IPS-18c (cell line): Measurements from ENCODE around the gene PM20D2.

Experiments
- H3K4me3 ChIP-seq: 2 replicates; pipeline ENCODE4 v1.7.0; 2013; ENCODE audit warnings: low read depth, mild to moderate bottlenecking, low read length, moderate library complexity; ENCODE audit not compliant: insufficient read depth
- H3K9me3 ChIP-seq: one replicate; pipeline ENCODE4 v1.6.1; 2013; ENCODE audit warnings: mild to moderate bottlenecking, low read length, moderate library complexity; ENCODE audit not compliant: control insufficient read depth, insufficient read depth

Gene PM20D2

DNA sequence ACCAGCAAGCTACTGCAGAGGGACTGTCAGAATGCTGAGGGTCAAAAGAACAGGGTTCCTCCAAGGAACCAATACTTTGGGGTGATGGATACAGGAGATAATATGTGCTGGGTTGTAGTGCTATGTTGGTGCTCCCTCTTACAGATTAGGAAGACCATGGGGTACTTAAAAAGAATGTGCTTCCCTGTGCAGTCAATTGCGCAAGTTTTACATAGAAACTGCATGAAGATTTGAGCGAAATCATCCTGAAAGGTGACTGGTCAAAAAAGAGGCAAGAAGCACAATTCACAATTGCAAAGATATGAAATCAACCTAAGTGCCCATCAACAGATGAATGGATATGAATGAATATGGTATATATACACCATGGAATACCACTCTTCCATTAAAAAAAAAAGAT lies 37.4 kb downstream of the PM20D2 start:
- H3K4me3 ChIP-seq: no peak overlapping the region
- no peaks in the 10 kb centered on the region for H3K9me3 ChIP-seq

- Histone ChIP-seq H3K9me3 (no peaks in the 10 kb centered on the region), H3K4me3 (no peak overlapping the region)
These were observed 38.5 kb downstream of the PM20D2 start for GRCh38 chr6:89184344-89184743.

- Histone ChIP-seq H3K4me3 (no peak overlapping the region), H3K9me3 (no peaks in the 10 kb centered on the region)
These were observed 40.9 kb downstream of the PM20D2 start for GRCh38 chr6:89186762-89187161.

DNA sequence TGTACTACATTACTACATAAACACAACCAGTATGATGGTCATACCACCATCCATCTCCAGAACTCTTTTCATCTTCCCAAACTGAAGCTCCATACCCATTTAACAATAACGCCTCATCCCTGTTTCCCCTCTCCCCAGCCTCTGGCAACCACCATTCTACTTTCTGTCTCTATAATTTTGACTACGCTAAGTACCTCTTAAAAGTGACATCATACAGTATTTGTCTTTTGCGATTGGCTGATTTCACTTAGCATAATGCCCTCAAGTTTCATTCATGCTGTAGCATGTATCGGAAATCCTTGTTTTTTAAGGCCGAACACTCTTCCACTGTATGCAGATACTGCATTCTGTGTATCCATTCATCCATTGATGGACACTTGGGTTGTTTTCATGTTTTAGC lies 41.6 kb downstream of the PM20D2 start:
- H3K9me3 ChIP-seq: no peaks in the 10 kb centered on the region
- no peak overlapping the region for H3K4me3 ChIP-seq

GRCh38 chr6:89190741-89191140 lies 44.9 kb downstream of the PM20D2 start:
- Histone ChIP-seq H3K9me3 (peaks cover 4% of the 10 kb centered on the region), H3K4me3 (no peak overlapping the region)

- H3K4me3 ChIP-seq: no peak overlapping the region
These were observed 48.7 kb downstream of the PM20D2 start for GRCh38 chr6:89194559-89194958.

GRCh38 chr6:89197141-89197540 lies 51.3 kb downstream of the PM20D2 start:
- Histone ChIP-seq H3K4me3 (no peak overlapping the region), H3K9me3 (peaks cover 4% of the 10 kb centered on the region)

More at GRCh38 chr6:89194559-89194958, 48.7 kb downstream of the PM20D2 start:
- H3K9me3 ChIP-seq: peaks cover 4% of the 10 kb centered on the region

- Histone ChIP-seq H3K9me3 (peaks cover 4% of the 10 kb centered on the region), H3K4me3 (no peak overlapping the region)
These were observed 52.4 kb downstream of the PM20D2 start for GRCh38 chr6:89198235-89198634.

- H3K9me3 ChIP-seq: peaks cover 4% of the 10 kb centered on the region
- H3K4me3 ChIP-seq: no peak overlapping the region
These were observed 53.7 kb downstream of the PM20D2 start for GRCh38 chr6:89199579-89199978.

GRCh38 chr6:89200706-89201215 lies 54.9 kb downstream of the PM20D2 start:
- Histone ChIP-seq H3K4me3 (no peak overlapping the region), H3K9me3 (no peaks in the 10 kb centered on the region)

- peaks cover 3% of the 10 kb centered on the region for H3K9me3 ChIP-seq
- no peak overlapping the region for H3K4me3 ChIP-seq
These were observed 58.2 kb downstream of the PM20D2 start for GRCh38 chr6:89204096-89204495.

DNA sequence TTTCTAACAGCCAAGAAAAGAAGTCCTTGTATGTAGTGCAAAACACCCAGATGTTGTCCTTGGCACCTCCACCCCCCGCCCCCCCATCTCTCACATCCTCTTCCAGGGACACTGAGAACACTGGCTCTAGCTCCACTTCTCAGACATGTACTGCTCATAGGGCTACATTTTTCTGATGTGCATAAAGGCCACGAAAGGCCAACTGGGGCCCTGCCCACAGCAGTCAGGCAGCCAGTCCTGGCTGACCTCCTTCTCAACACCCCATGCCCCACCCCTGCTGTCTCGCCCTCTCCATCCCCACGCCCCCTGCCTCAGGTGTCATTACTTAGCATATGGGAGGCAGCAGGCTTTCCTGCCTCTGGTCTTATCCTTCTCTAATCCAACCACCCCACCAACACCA lies 60.0 kb downstream of the PM20D2 start:
- H3K9me3 ChIP-seq: peaks cover 3% of the 10 kb centered on the region
- no peak overlapping the region for H3K4me3 ChIP-seq

- Histone ChIP-seq H3K9me3 (peaks cover 3% of the 10 kb centered on the region), H3K4me3 (no peak overlapping the region)
These were observed 62.7 kb downstream of the PM20D2 start for GRCh38 chr6:89208551-89208950.

DNA sequence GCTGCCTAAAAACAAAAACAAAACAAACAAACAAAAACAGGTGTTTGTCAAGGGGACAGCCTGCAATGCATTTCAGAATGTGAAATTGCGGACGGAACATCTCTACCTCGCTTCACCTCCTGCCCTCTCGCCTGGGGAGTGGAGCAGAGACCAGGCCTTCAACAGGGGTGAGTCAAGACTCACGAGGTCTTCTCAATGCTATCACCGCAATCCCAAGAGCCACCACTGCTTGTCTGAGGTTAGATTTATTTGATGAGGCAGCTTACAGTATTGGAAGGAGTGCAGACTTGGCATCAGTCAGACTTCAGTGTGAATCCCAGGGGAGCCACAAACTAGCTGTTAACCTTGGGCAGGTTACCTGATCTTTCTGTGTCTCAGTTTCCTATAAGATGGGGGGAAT lies 63.6 kb downstream of the PM20D2 start:
- H3K9me3 ChIP-seq: peaks cover 3% of the 10 kb centered on the region
- no peak overlapping the region for H3K4me3 ChIP-seq

DNA sequence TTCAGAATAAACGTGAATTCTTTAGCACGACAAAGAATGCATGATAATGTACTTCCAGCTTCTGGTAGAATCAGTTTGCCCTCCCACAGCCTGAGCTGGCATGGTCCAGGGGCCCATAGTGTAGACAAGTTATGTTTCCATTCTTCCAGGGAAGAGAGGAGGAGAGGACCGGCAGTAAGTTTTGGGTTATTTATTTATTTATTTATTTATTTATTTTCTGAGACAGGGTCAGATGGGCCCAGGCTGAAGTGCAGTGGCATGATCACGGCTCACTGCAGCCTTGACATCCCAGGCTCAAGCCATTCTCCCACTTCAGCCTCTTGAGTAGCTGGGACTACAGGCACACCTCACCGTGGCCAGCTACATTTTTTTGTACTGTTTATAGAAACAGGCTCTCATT lies 66.6 kb downstream of the PM20D2 start:
- peaks cover 3% of the 10 kb centered on the region for H3K9me3 ChIP-seq
- H3K4me3 ChIP-seq: no peak overlapping the region

GRCh38 chr6:89214197-89214596 lies 68.3 kb downstream of the PM20D2 start:
- Histone ChIP-seq H3K4me3 (no peak overlapping the region), H3K9me3 (no peaks in the 10 kb centered on the region)
